ENCODE measurements around the gene TSPAN17.

The TSPAN17 gene

DNA sequence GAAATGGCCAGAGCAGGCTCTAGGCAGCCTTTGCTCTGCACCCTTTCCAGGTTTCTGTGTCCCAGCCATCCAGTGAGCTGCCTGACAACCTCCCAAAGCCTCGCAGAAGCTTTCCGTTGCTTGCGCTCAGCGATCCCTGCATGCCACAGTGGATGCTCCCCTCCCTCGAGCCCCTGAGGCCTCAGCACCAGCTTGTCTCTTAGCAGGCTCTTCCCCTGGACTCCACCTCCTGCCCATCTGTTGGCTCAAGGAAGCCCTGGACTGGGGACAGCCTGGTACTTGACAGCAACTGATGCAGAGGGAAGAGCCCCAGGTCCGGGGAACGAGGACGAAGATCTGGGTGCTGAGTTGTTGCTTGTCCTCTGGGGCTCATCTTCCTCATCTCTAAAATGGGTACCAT, 23.2 kb downstream of the TSPAN17 start:
- in situ Hi-C loops (cut with MboI; ENCODE audit: low pct_unique_long_range_greater_than_20kb, low sequenced_read_pairs, unreplicated experiment), result loop anchor here (25.0 kb wide), 1 partner anchor 442 kb away; no protein-coding TSS in a partner anchor
- TF ChIP-seq, protein P1, sequence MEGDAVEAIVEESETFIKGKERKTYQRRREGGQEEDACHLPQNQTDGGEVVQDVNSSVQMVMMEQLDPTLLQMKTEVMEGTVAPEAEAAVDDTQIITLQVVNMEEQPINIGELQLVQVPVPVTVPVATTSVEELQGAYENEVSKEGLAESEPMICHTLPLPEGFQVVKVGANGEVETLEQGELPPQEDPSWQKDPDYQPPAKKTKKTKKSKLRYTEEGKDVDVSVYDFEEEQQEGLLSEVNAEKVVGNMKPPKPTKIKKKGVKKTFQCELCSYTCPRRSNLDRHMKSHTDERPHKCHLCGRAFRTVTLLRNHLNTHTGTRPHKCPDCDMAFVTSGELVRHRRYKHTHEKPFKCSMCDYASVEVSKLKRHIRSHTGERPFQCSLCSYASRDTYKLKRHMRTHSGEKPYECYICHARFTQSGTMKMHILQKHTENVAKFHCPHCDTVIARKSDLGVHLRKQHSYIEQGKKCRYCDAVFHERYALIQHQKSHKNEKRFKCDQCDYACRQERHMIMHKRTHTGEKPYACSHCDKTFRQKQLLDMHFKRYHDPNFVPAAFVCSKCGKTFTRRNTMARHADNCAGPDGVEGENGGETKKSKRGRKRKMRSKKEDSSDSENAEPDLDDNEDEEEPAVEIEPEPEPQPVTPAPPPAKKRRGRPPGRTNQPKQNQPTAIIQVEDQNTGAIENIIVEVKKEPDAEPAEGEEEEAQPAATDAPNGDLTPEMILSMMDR (IDR thresholded peaks at IDR 0.05; ENCODE audit: extremely low read depth, insufficient read depth, missing control alignments), result no peak
- DNase-seq (ENCODE audit: low spot score), result no peak

DNA sequence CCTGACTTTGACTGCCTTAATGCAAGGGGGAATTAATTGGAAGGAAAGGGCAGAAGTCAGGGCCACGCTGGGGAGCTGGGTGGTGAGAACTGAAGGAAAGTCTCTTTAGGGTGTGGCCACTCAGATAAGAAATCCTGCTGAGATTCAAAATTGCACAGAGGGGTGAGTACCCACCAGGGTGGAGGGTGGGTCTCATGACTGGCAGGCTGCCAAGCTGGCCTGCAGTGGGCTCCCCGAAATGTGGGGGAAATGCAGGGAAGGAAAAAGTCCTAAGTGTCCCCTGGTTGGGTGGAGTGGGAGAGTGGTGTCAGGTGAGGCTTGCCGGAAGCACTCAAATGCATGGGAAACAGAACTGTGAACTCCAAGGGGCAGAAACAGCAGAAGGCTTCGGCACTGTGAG, 24.1 kb downstream of the TSPAN17 start:
- in situ Hi-C loops (cut with MboI; ENCODE audit: low pct_unique_long_range_greater_than_20kb, low sequenced_read_pairs, unreplicated experiment), result loop anchor here (25.0 kb wide), 1 partner anchor 441 kb away; no protein-coding TSS in a partner anchor
- TF ChIP-seq, protein P1 (IDR thresholded peaks at IDR 0.05; ENCODE audit: extremely low read depth, insufficient read depth, missing control alignments), result no peak
- DNase-seq (ENCODE audit: low spot score), result no peak

DNA sequence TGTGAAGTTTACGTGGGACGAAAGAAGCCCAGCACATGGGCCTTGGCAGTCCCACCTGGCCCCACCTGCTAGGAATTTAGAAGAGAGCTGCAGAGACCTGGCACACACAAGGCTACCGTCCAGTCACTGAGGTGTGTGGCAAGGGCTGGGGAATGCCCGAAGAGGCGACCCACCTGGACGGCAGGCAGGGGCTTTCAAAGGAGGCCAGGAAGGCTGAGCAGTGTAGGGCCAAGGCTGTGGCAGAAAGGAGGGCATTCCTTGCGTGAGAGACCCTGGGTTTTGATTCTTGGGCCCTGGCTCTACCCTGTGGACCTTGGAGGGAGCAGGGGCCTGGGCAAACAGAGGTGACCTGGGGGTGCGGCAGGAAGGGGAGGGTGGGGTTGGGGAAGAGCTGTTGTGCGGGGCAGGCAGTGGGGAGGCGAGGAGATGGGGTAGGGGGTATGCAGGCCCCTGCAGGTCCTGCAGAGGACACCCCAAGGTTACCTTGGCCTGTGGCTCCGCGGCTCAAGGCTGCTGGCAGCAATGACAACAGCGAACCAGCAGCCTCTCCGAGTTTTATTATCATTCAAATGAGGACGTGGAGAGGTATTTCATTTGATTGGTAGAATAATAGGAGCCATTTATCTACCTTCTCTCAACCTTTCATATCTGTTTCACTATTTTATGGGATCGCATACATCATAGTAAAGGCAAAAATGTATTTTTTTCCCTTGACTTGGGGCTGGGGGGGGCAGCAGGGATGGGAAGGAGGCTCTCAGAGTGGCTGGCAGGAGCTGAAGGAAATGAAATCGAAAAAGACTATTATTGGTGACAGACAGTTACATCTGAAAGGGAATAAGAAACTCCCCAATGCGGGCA, 24.8 kb downstream of the TSPAN17 start:
- TF ChIP-seq, protein P1 (IDR thresholded peaks at IDR 0.05; ENCODE audit: extremely low read depth, insufficient read depth, missing control alignments), result no peak
- in situ Hi-C loops (cut with MboI; ENCODE audit: low pct_unique_long_range_greater_than_20kb, low sequenced_read_pairs, unreplicated experiment), result loop anchor here (25.0 kb wide), 1 partner anchor 440 kb away; no protein-coding TSS in a partner anchor
- no peak for DNase-seq (ENCODE audit: low spot score)

DNA sequence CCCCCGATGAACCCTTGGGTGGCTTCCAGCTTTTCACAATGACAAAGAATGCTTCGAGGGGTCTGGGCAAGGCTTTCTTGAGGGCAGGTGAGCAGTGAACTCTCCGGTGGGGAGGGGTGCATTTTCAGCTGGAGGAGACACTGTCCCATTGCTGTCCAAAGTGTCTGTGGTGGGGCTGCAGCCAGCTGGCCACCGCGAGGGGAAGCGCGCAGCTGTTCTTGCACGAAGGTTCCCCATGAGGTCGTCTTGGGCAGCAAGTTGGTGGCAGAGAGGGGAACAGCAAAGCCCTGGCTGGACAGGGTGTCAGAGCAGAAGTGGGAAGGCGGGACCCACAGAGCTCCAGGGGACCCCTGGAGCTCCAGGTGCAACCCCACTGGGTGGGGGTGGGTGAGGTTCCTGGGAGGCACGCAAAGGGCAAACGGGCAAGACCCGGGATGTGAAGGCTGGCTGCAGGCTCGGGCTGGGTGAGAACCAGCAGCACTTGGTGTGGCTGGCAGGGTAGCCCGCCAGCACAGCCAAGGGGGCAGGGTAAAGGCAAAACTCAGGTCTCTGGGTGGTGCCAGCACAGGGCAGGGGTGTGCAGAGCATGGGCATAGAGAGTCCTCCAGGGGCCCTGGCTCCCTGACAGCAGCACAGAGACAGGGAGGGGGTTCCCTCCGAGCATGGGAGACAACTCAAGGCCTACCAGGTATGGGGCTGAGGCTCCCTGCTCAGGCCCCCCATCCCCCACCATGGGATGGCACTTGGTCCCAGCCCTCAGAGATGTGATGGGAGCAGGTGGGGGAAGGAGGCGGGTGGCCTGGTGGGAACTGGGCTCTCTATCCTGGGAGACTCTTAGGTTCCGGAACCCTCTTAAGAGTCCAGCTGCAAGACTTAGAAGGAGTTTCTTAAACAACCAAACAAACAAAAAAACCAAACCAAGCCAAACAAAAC, 26.6 kb downstream of the TSPAN17 start:
- DNase-seq (ENCODE audit: low spot score), result no peak
- TF ChIP-seq, protein P1 (IDR thresholded peaks at IDR 0.05; ENCODE audit: extremely low read depth, insufficient read depth, missing control alignments), result no peak
- in situ Hi-C loops (cut with MboI; ENCODE audit: low pct_unique_long_range_greater_than_20kb, low sequenced_read_pairs, unreplicated experiment), result loop anchor here (25.0 kb wide), 1 partner anchor 438 kb away; no protein-coding TSS in a partner anchor

DNA sequence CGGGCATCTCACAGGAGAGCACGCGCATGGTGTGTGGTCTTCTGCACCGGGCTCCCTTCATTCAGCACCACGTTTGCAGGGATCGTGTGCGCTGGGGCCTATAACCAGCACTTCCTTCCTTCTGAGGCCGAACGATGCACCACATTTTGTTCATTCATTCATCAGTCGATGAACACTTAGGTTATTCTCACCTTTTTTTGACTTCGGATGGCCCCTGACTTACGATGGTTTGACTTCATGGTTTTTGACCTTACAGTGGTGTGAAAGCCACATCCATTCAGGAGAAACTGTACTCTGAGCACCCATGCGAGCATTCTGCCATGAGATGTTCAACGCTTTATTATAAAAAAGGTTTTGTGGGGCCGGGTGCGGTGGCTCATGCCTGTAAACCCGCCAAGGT, 27.5 kb downstream of the TSPAN17 start:
- in situ Hi-C loops (cut with MboI; ENCODE audit: low pct_unique_long_range_greater_than_20kb, low sequenced_read_pairs, unreplicated experiment), result loop anchor here (25.0 kb wide), 1 partner anchor 438 kb away; no protein-coding TSS in a partner anchor
- no peak for DNase-seq (ENCODE audit: low spot score)
- TF ChIP-seq, protein P1 (IDR thresholded peaks at IDR 0.05; ENCODE audit: extremely low read depth, insufficient read depth, missing control alignments), result no peak

DNA sequence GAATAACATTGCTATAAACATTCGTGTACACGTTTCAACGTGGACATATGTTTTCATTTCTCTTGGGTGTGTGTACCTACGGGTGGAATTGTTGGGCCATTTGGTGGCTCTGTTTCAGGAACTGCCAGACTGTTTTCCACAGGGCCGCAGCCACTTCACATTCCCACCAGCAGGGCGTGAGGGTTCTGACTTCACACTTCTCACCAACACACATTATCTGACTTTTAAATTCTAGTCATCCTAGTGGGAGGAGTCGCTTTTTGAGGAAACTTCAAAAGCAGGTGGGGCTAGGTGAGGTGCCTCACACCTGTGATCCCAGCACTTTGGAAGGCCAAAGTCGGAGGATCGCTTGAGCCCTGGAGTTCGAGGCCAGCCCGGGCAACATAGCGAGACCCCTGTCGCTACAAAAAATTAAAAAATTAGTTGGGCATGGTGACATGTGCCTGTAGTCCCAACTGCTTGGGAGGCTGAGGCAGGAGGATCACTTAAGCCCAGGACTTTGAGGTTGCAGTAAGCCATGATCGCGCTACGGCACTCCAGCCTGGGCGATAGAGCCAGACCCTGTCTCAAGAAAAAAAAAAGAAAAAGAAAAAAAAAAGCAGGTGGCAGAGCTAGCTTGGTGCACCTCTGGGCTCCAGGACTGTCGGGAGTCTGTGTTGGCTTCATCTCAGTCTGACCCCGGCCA, 28.5 kb downstream of the TSPAN17 start:
- in situ Hi-C loops (cut with MboI; ENCODE audit: low pct_unique_long_range_greater_than_20kb, low sequenced_read_pairs, unreplicated experiment), result no loop called here
- TF ChIP-seq, protein P1 (IDR thresholded peaks at IDR 0.05; ENCODE audit: extremely low read depth, insufficient read depth, missing control alignments), result no peak

More for the DNA sequence above, 28.5 kb downstream of the TSPAN17 start:
- DNase-seq (ENCODE audit: low spot score), result no peak
